ENCODE measurements around the gene GDF10.
A peak's percentile ranks its signal among the peaks of the same experiment; 100 is the strongest.

GRCh38 chr10:47361293-47361692 is 61.3 kb downstream of the GDF10 start:
- TF ChIP-seq, protein P1, sequence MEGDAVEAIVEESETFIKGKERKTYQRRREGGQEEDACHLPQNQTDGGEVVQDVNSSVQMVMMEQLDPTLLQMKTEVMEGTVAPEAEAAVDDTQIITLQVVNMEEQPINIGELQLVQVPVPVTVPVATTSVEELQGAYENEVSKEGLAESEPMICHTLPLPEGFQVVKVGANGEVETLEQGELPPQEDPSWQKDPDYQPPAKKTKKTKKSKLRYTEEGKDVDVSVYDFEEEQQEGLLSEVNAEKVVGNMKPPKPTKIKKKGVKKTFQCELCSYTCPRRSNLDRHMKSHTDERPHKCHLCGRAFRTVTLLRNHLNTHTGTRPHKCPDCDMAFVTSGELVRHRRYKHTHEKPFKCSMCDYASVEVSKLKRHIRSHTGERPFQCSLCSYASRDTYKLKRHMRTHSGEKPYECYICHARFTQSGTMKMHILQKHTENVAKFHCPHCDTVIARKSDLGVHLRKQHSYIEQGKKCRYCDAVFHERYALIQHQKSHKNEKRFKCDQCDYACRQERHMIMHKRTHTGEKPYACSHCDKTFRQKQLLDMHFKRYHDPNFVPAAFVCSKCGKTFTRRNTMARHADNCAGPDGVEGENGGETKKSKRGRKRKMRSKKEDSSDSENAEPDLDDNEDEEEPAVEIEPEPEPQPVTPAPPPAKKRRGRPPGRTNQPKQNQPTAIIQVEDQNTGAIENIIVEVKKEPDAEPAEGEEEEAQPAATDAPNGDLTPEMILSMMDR (IDR thresholded peaks at IDR 0.05): peak in 5 of 6 experiments; percentile 10 to 56 (median 27)
- no peak for TF ChIP-seq POLR2A (IDR thresholded peaks at IDR 0.05)
